Measurements from ENCODE around the gene STYXL1.

GRCh38 chr7:76077435-76077834 lies 29.6 kb upstream of the STYXL1 start:
- TF ChIP-seq CTCF (conservative IDR thresholded peaks at IDR 0.05; ENCODE audit: low read depth in 2 of 2) (no peak), POLR2AphosphoS5 (IDR thresholded peaks at IDR 0.05; ENCODE audit: low read depth) (no peak), EZH2 (IDR thresholded peaks at IDR 0.05; ENCODE audit: low read depth, unreplicated experiment) (no peak), ZNF331 (CRISPR knock-in tag; IDR thresholded peaks at IDR 0.05; ENCODE audit: low read depth) (no peak), ETS1 (IDR thresholded peaks at IDR 0.05) (no peak), EZH2phosphoT487 (IDR thresholded peaks at IDR 0.05; ENCODE audit: unreplicated experiment) (no peak), ZNF114 (CRISPR knock-in tag; IDR thresholded peaks at IDR 0.05) (no peak)
- TF ChIP-seq, protein P1, sequence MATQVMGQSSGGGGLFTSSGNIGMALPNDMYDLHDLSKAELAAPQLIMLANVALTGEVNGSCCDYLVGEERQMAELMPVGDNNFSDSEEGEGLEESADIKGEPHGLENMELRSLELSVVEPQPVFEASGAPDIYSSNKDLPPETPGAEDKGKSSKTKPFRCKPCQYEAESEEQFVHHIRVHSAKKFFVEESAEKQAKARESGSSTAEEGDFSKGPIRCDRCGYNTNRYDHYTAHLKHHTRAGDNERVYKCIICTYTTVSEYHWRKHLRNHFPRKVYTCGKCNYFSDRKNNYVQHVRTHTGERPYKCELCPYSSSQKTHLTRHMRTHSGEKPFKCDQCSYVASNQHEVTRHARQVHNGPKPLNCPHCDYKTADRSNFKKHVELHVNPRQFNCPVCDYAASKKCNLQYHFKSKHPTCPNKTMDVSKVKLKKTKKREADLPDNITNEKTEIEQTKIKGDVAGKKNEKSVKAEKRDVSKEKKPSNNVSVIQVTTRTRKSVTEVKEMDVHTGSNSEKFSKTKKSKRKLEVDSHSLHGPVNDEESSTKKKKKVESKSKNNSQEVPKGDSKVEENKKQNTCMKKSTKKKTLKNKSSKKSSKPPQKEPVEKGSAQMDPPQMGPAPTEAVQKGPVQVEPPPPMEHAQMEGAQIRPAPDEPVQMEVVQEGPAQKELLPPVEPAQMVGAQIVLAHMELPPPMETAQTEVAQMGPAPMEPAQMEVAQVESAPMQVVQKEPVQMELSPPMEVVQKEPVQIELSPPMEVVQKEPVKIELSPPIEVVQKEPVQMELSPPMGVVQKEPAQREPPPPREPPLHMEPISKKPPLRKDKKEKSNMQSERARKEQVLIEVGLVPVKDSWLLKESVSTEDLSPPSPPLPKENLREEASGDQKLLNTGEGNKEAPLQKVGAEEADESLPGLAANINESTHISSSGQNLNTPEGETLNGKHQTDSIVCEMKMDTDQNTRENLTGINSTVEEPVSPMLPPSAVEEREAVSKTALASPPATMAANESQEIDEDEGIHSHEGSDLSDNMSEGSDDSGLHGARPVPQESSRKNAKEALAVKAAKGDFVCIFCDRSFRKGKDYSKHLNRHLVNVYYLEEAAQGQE (IDR thresholded peaks at IDR 0.05; ENCODE audit: unreplicated experiment): no peak

All from GM23338 (cell line).